GM12891 (cell line): Measurements from ENCODE around the gene KCNQ5.

ENCODE experiments used
- DNase-seq: peaks from one replicate; pipeline ENCODE4 v3.0.0; 2011; ENCODE audit warnings: low spot score; ENCODE audit not compliant: insufficient read length
- FAIRE-seq: peaks from 2 replicates; lab custom pipeline; 2011; peaks lifted over from hg19 to GRCh38; lab: Jason Lieb, UNC
- PAX5 ChIP-seq: IDR thresholded peaks from 2 replicates; pipeline ENCODE4 v1.6.1; 2011; ENCODE audit warnings: low read length, moderate library complexity, mild to moderate bottlenecking; ENCODE audit not compliant: insufficient read depth, severe bottlenecking
- POLR2A ChIP-seq: IDR thresholded peaks from 2 replicates; pipeline ENCODE4 v1.6.1; 2011; ENCODE audit warnings: low read depth, low read length, control low read depth
- POLR2AphosphoS5 ChIP-seq: IDR thresholded peaks from 2 replicates; pipeline ENCODE4 v1.6.1; 2011; ENCODE audit warnings: low read depth, low read length, control low read depth
- POU2F2 ChIP-seq: IDR thresholded peaks from 2 replicates; pipeline ENCODE4 v1.6.1; 2011; ENCODE audit warnings: low read depth, mild to moderate bottlenecking, control low read depth, low read length, moderate library complexity
- SPI1 ChIP-seq: IDR thresholded peaks from 2 replicates; pipeline ENCODE4 v1.6.1; 2011; ENCODE audit warnings: low read depth, low read length, control low read depth
- TAF1 ChIP-seq: IDR thresholded peaks from 2 replicates; pipeline ENCODE4 v1.6.1; 2011; ENCODE audit warnings: low read depth, low read length, control low read depth

Gene KCNQ5

DNA sequence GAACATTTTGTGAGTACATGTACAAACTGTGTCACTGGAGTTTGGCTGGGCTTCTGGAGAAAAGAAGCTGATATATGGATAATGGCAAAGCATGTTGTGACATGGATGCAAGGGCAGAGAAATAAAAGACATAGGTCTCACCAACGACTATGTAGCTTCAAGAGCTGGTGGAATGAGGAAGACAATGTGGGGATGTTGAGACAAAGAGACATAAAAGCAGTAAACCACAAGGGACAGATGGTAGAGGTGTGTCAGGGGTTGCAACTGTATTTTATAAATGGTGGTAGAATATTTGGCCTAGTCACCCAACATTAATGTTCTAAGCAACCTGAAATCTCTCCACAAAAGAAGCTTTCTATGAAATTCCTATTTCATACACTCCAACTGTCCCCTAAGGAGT lies 199.0 kb downstream of the KCNQ5 start:
- FAIRE-seq (no peak), DNase-seq (no peak)
- TF ChIP-seq POLR2AphosphoS5: no peak

- FAIRE-seq (no peak), DNase-seq (no peak)
- TF ChIP-seq PAX5 (no peak), SPI1 (no peak), POLR2A (no peak), POLR2AphosphoS5 (no peak)
Observed at GRCh38 chr6:72822023-72822422, 200.2 kb downstream of the KCNQ5 start.

DNA sequence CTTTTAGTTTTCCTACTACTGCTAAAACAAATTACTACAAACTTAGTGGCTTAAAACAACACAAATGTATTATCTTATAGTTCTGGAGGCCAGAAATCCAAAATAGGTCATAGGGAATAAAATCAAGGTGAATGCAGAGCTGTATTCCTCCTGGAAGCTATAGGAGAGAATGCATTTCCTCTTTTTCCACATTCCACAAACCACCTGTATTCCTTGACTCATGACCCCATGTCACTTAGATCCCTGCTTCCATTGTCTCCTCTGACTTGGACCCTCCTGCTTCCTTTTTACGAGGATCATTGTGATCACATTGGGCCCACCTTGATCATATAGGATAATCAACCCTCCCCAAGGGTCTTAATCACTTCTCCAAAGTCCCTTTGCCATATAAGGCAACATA lies 200.8 kb downstream of the KCNQ5 start:
- FAIRE-seq (no peak), DNase-seq (no peak)
- TF ChIP-seq POLR2A (no peak), TAF1 (no peak), PAX5 (no peak), POU2F2 (no peak), SPI1 (no peak), POLR2AphosphoS5 (no peak)

DNA sequence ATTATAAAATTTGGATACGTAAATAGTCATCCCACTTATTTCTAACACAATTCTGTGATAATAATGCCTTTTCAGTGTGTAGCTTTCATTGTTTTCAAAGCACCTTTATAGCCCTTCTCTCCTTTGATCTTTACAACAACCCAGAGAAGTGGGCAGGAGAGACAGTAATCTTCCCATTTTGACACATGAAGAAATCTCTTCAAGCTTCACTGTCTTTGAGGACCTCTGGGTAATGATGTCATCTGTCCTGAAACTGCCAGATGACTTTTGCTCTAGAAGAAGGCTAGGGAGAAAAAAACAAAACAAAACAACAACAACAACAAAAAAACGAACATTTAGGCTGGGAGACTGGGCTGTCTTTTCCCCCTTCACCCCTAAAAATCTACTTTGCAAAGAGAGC lies 203.0 kb downstream of the KCNQ5 start:
- no peak for FAIRE-seq
- no peak for TF ChIP-seq POLR2AphosphoS5
- no peak for TF ChIP-seq PAX5
- TF ChIP-seq SPI1: no peak
- no peak for TF ChIP-seq POU2F2
- no peak for DNase-seq

DNA sequence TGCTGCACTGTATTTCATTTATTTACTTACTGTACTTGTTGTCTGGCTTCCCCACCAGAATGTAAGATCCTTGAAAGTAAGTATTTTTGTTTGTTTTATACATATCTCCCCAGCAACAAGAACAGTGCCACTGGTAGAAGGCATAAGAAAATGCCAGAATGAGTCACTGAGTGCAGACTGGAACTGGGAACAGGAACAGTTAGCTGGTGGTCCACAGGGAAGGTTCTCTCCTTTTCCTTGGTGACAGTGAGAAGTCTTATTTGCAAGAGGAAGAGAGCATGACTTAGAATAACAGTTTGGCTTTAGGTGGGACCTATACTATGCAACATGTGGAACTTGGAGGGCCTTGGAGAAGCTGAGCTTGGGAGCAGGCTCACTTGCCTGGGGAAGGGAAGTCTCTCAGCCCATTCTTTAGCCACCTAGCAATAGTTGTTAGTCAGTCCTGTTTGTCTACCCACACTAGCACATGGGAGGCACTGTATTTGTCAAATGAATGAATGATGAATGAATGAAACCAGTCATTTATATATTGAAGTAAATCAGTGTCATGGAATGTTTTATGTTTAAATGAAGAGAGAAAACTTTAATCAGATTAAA lies 203.5 kb downstream of the KCNQ5 start:
- DNase-seq (no peak), FAIRE-seq (peak; percentile 74)
- TF ChIP-seq POU2F2 (no peak), PAX5 (no peak), POLR2AphosphoS5 (no peak), SPI1 (no peak), TAF1 (no peak), POLR2A (no peak)

DNA sequence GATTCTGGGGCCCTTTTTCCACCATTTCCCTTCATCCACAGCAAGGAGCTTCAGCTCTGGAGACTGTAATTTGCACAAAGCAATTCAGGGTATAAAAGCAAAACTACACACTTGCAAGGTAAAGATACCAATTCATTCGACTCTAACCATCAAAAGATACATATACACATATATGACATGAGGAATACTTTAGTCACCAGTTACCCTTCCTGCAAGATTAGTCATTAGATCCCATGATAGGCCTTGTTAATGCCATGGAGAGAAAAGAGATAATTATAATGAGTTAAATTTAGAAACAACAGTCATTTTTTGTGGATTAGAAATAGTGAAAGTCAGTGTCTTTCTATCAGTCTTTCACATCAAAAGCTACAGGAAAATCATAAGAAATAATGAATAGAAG lies 204.2 kb downstream of the KCNQ5 start:
- FAIRE-seq (no peak), DNase-seq (no peak)
- TF ChIP-seq SPI1: no peak
- TF ChIP-seq POLR2AphosphoS5: no peak
- no peak for TF ChIP-seq POU2F2
- no peak for TF ChIP-seq POLR2A
- no peak for TF ChIP-seq TAF1
- no peak for TF ChIP-seq PAX5

GRCh38 chr6:72826744-72827438 lies 205.0 kb downstream of the KCNQ5 start:
- DNase-seq: no peak
- no peak for TF ChIP-seq PAX5
- no peak for TF ChIP-seq SPI1
- no peak for TF ChIP-seq POU2F2
- no peak for TF ChIP-seq TAF1
- TF ChIP-seq POLR2AphosphoS5: no peak
- no peak for TF ChIP-seq POLR2A
- FAIRE-seq: no peak

GRCh38 chr6:72828904-72829303 lies 207.0 kb downstream of the KCNQ5 start:
- TF ChIP-seq POU2F2 (no peak), POLR2AphosphoS5 (no peak), POLR2A (no peak), PAX5 (no peak), TAF1 (no peak), SPI1 (no peak)
- no peak for DNase-seq
- no peak for FAIRE-seq

- FAIRE-seq (no peak), DNase-seq (no peak)
- no peak for TF ChIP-seq PAX5
- TF ChIP-seq POU2F2: no peak
- TF ChIP-seq TAF1: no peak
- no peak for TF ChIP-seq POLR2AphosphoS5
- no peak for TF ChIP-seq SPI1
- TF ChIP-seq POLR2A: no peak
Observed at GRCh38 chr6:72832271-72832670, 210.4 kb downstream of the KCNQ5 start.

DNA sequence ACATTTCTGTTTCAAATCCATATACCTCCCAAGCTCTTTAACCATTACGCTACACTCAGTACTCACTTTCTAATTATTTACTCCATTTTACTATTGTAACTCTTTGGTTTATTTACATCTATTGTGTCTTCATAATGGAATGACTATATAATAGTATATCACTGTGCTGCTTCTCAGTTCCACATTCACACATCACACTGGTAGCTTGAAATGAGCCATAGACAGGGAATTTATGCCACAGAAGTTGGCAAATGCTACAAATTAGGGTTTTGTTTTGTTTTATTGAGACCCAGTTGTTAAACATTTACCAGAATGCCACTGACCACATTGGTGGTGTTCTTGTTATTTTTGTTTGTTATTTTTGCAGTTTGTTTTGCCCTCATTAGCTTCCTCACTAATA lies 213.9 kb downstream of the KCNQ5 start:
- no peak for TF ChIP-seq POU2F2
- TF ChIP-seq SPI1: no peak
- no peak for TF ChIP-seq POLR2A
- no peak for TF ChIP-seq TAF1
- no peak for TF ChIP-seq POLR2AphosphoS5
- no peak for TF ChIP-seq PAX5
- FAIRE-seq: no peak
- DNase-seq: no peak

DNA sequence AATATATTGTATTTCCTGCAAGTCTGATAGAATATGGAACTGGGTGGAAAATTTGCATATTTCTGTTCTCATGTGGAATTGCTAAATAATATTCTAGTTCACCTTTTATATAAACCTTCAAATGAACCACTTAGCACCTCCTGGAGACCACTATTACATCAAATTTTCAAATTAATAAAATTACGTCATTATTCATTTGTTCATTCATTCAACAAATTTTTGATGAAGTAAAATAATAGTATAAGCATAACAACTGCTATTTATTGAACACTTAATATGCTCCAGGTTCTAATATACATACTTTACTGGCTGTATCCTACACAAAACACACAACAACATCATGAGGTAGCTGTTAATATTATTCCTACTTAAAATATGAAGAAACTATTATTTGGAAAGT lies 215.1 kb downstream of the KCNQ5 start:
- DNase-seq: no peak
- TF ChIP-seq SPI1 (no peak), PAX5 (no peak), POLR2AphosphoS5 (no peak), POU2F2 (no peak), TAF1 (no peak), POLR2A (no peak)
- no peak for FAIRE-seq
